ENCODE measurements around the gene RAB10.

The RAB10 gene

DNA sequence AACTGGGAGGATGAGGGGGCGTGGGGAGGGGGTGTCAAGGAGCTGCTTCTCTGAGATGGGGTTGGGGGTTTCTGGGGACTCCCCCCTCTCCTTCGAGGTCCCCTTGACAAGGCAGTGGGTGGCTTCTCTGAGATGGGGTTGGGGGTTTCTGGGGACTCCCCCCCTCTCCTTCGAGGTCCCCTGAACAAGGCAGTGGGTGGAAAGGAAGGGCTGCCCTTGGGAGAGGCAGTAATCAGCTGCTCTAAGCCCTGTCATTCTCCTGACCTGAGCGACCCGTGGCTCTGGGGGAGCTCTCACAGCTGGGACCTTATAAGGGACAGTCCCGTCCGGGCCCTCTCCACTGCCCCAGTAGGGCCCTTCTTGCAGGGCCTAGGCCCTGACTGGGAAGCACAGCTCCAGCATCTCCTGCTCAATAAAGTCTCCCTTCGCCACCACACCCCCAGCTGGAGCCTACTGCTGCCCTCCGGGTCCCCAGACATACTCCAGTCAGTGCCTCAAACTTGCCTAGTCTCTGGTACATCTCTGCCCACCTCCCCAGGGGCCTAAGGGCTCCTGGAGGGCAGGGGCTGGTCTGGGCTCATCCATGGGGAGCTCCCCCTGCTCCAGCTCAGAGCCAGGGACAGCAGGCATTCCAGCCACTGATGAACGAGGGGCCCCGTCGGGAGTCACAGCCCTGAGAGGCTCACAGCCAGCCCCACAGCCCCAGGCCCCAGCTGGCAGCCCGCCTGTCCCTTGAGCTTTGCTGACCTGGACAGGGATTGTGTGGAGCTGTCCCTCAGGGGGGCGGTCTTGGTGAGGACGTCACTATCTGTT lies 141.8 kb downstream of the RAB10 start:
- in situ Hi-C loops (cut with HindIII; ENCODE audit: low sequenced_read_pairs), result no loop called here

DNA sequence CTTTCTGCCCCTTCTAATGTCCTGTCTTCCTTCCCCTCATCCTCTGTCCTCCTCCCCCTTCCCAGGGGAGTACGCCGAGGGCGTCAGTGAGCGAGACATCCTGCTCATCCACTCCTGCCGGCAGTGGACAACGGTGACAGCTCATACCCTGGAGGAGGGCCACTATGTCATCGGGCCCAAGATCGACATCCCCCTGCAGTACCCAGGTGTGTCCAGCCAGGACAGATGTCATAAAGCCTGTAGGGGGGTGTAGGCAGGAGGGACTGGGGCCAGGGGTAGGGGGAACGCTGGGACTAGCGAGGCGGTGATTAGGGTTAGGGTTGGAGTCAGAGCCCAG lies 142.4 kb downstream of the RAB10 start:
- in situ Hi-C loops (cut with HindIII; ENCODE audit: low sequenced_read_pairs), result no loop called here

DNA sequence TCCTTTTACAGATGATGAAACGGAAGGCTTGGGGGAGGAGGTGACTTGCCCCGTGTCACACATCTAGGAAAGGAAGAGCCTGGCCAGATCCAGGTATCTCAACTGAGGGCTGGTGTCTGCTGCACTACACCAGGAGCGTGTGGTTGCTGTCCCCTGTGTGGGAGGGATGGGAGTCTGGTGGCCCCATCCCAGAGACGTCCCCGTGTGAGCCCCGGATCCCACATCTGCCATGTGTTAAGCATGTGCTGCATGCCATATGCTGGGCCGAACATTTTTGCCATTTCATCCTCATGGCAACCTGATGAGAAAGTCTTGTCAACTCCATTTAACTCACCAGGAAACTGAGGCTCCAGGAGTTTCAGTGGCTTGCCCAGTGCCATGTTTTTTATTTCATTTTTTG lies 143.2 kb downstream of the RAB10 start:
- in situ Hi-C loops (cut with HindIII; ENCODE audit: low sequenced_read_pairs), result no loop called here

DNA sequence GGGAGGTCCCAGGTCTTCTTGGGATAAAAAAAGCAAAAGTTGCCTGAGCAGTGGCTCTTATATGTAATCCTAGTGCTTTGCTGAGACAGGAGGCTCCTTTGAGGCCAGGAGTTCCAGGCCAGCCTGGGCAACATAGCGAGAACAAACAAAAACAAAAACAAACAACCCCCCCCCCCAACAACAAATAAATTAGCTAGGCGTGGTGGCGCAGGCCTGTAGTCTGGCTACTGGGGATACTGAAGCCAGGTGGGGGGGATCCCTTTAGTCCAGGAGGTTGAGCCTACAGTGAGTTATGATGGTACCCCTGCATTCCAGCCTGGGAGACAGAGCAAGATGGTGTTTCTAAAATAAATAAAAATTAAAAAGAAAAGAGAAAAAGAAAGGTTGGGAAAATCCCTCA lies 144.4 kb downstream of the RAB10 start:
- in situ Hi-C loops (cut with HindIII; ENCODE audit: low sequenced_read_pairs), result no loop called here

DNA sequence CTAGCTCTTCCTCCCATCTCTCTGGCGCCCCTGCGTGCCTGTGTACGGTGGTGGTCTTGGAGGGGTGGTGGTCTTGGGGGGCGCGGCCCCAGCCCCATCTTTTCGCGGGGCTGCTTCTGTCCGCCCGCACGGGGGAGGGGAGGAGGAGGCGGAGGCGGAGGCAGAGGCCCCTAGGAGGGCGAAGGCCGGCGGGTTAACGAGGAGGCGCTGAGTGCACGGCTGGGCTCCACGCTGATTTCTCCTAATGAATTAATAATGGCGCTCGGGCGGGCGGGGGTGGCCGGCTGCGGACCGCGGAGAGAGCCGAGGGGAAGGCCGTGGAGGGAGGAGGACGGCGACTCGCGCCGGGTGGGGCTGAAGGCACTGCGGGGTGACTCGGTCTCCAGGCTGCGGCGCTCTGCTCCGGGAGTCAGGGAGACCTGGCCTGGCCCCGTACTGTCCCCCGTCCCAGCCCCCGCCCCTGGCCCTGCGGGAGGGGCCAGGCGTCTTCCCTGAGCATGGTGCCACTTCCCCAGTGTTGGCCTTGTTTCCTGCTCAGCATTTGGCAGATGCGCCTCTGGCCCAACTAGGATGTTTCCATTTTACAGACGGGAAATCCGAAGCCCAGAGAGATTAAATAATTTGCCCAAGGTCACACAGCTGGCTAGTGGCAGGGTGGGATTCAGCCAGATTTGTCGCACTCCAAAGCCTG lies 145.0 kb downstream of the RAB10 start:
- in situ Hi-C loops (cut with HindIII; ENCODE audit: low sequenced_read_pairs), result no loop called here

DNA sequence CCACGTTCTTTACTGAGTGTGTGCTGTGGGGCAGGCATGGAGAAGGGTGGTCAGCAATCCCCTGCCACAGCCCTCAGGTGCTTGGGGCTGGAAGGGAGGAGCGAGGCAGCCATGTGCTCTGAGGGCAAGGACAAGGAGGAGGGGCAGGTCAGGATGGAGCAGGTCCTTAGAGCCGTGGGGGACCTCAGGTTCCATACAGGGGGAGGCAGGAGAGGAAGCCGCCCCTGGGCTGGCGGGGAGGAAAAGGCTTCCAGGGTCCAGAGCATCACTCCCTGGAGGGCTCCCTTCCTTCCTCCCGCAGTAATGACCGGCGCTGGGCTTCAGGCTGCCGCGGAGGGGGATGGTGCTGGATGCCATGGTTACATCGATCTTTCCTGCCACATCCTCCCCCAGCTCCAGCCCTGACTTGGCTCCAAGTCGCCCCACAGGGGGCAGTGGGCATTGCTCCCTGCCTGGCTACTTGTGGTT lies 145.6 kb downstream of the RAB10 start:
- in situ Hi-C loops (cut with HindIII; ENCODE audit: low sequenced_read_pairs), result no loop called here

DNA sequence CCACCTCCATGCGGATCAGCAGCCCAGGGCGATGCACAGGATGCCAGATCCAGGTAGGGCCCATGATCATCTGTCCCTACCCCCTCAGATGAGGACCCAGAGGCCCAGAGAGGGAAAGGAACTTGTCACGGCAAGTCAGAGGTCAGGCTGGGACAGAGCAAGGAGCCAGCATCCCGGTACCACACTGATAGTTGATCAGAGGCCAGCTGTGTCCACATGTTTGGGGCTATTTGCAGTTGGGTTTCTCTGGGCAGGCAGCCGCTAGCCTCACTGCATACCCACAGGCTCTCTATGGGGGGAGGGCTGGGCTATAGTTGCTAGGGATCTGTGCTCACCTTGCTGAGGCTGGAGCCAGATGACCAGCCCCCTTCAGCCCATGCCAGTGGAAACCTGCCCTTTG lies 148.6 kb downstream of the RAB10 start:
- in situ Hi-C loops (cut with HindIII; ENCODE audit: low sequenced_read_pairs), result no loop called here

DNA sequence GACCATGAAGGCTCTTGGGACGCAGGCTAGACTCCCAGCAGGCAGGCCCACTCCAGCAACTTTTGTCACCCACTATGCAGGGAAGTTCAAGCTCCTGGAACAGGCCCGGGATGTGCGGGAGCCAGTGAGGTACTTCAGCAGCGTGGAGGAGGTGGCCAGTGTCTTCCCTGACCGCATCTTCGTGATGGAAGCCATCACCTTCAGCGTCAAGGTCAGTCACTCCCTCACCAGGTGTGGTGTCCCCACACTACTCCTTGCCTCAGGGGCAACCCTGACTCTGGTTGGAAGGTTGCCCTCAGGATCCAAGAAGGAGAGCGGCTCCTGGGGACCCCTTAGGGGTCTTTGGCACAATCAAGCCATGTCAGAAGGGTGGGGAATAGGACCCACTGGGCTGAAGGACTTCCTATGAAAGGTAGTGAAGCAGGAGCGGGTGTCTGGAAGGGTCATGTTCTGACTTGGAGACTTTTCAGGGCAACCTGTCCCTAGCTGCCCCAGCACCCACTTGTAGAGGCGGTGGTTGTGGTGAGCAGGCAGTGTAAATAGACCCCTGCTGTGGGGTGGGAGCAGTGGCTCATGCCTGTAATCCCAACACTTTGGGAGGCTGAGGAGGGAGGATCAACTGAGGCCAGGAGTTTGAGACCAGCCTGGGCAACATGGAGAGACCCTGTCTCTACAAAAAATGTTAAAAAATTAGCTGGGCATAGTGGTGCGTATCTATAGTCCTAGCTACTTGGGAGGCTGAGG lies 149.2 kb downstream of the RAB10 start:
- in situ Hi-C loops (cut with HindIII; ENCODE audit: low sequenced_read_pairs), result no loop called here

DNA sequence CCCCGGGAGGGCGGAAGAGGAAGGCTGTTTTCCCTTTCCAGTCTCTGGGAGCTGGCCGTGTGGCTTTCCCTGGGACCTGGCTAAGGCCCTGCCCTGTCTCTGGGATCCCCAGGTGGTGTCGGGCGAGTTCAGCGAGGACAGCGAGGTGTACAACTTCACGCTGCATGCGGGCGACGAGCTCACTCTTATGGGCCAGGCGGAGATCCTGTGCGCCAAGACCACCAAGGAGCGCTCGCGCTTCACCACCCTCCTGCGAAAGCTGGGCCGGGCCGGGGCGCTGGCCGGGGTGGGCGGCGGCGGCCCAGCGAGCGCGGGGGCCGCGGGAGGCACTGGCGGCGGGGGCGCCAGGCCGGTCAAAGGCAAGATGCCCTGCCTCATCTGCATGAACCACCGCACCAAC lies 150.2 kb downstream of the RAB10 start:
- in situ Hi-C loops (cut with HindIII; ENCODE audit: low sequenced_read_pairs), result no loop called here

DNA sequence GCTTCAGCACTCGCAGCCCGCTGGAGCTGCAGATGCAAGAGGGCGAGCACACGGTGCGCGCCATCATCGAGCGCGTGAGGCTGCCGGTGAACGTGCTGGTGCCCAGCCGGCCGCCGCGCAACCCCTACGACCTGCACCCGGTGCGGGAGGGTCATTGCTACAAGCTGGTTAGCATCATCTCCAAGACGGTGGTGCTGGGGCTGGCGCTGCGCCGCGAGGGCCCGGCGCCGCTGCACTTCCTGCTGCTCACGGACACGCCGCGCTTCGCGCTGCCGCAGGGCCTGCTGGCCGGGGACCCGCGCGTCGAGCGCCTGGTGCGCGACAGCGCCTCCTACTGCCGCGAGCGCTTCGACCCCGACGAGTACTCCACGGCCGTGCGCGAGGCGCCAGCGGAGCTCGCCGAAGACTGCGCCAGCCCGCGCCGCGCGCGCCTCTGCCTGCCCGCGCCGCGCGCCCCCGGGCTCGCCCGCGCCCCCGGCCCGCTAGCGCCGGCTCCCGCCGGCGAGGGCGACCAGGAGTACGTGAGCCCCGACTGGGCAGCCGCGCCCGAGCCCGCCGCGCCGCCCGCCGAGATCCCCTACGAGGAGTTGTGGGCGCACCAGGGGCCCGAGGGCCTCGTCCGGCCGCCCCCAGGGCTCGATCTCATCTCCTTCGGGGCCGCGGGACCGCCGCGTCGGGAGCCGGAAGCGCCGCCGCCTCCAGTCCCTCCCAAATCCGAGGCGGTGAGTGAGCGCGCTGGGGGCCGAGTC lies 150.8 kb downstream of the RAB10 start:
- in situ Hi-C loops (cut with HindIII; ENCODE audit: low sequenced_read_pairs), result no loop called here

DNA sequence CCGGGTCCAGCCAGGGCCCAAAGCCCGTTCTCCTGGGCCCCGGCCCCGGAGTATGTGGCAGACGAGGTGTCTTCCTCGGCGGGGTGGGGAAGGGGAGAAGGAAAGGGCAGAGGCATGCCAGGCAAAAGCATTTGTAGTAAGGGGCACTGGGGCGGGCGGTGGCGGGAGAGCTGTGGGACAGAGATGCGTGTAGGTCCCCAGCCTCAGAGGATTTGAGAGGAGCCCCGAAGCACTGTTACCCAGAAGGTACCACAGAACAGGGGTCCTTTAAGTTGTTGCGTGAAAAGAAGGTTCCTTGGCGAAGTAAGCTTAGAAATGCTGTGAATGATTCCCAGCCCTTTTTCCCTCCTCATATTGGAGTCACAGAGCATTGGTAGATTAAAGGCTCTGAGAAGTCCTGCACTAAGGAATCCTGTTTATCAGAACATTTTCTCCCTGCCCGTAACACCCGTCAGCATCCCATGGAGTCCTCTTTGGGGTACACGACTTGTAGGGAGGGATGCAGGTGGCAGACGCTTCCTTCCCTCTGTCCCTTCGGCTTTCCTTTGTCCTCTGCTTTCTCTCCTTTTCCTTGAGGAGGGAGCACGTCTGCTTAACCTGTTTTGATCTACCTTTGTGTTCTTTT lies 151.5 kb downstream of the RAB10 start:
- in situ Hi-C loops (cut with HindIII; ENCODE audit: low sequenced_read_pairs), result no loop called here

DNA sequence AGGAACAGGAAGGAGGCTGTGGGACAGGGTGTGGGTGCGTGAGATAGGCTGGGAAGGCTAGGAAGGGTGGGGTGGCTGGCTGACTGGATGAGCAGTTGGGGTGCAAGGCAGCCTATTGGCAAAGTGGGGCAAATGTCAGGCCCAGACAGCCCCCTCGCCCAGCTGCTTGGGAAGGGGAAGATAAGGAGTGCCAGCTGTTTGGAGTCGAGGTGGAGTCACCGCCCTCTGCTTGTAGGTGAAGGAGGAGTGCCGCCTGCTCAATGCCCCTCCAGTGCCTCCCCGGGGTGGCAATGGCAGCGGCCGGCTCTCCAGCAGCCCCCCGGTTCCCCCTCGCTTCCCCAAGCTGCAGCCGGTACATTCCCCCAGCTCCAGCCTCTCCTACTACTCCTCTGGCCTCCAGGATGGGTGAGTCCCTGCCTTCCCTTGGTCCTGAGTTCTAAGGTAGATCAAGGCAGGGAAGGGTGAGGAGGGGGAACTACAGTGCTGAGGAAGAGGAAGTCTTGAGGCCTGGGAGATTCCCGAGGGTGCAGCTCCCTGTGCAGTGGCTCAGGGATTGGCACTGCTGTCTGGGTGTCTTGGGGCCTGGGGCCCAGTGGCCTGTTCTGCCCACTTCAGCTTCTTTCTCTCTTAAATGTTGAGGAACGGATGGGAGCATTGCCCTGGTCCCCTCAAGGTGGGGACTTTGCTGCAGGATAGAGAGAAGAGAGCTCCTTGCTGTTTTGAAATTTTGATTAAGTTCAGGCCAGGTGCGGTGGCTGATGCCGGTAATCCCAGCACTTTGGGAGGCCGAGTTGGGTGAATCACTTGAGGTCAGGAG lies 152.3 kb downstream of the RAB10 start:
- in situ Hi-C loops (cut with HindIII; ENCODE audit: low sequenced_read_pairs), result no loop called here

All from endothelial cell of hepatic sinusoid (primary cell).